HG03097 (cell line): ENCODE measurements around the gene FEV.
"Not testable (repeated sequence)": the region's sequence is repeated elsewhere in the genome, so short reads cannot be mapped to it uniquely, and the experiment has no call there.

Source experiments
- ATAC-seq: cut with Tn5 transposase; IDR thresholded peaks from one replicate; pipeline ENCODE4 v1.9.1; 2021; ENCODE audit not compliant: unreplicated experiment, low FRiP score

The FEV gene

GRCh38 chr2:218946621-218947020, 38.4 kb downstream of the FEV start:
- no peak for ATAC-seq

GRCh38 chr2:218944759-218945404, 40.1 kb downstream of the FEV start:
- ATAC-seq: no peak

GRCh38 chr2:218931751-218932150, 53.2 kb downstream of the FEV start:
- not testable (repeated sequence) for ATAC-seq
